Liver (tissue), 9 donors: Measurements from ENCODE around the gene PARD3B. TPM values are rescaled to one million over a fixed set of nuclear protein-coding genes. Genes with fewer than 3 reads are reported as not detected.

Source experiments
- DNase-seq: peaks from one replicate; pipeline ENCODE4 v3.0.0-alpha.2; 2017; ENCODE audit warnings: low spot score
- H3K27ac ChIP-seq, 2 donors: one replicate each; pipeline ENCODE4 v1.7.0; 2013; ENCODE audit warnings: inconsistent platforms in 2 of 2, low read length in 2 of 2, control low read depth in 1 of 2, low read depth in 1 of 2, mild to moderate bottlenecking in 1 of 2
- H3K27me3 ChIP-seq, 4 donors: one replicate each; pipeline versions ENCODE4 v1.6.1 to v1.7.0; 2013; ENCODE audit warnings: low read length in 3 of 4, inconsistent platforms in 1 of 4, mild to moderate bottlenecking in 1 of 4, moderate library complexity in 1 of 4; ENCODE audit not compliant: control insufficient read depth in 4 of 4, insufficient read depth in 4 of 4
- H3K36me3 ChIP-seq, 4 donors: one replicate each; pipeline versions ENCODE4 v1.6.1 to v1.7.0; 2013; ENCODE audit warnings: low read length in 3 of 4, mild to moderate bottlenecking in 3 of 4, low read depth in 1 of 4, moderate library complexity in 1 of 4; ENCODE audit not compliant: control insufficient read depth in 4 of 4, insufficient read depth in 3 of 4
- H3K4me1 ChIP-seq, 4 donors: one replicate each; pipeline versions ENCODE4 v1.6.1 to v1.7.0; 2013; ENCODE audit warnings: low read length in 3 of 4, mild to moderate bottlenecking in 3 of 4, moderate library complexity in 1 of 4; ENCODE audit not compliant: control insufficient read depth in 4 of 4, insufficient read depth in 4 of 4
- H3K4me3 ChIP-seq, 3 donors: one replicate each; pipeline versions ENCODE4 v1.6.1 to v1.7.0; 2013; ENCODE audit warnings: low read length in 3 of 3, control low read depth in 1 of 3, low read depth in 1 of 3, mild to moderate bottlenecking in 1 of 3
- H3K9ac ChIP-seq, 2 donors: one replicate each; pipeline ENCODE4 v1.7.0; 2013; ENCODE audit warnings: low read length in 2 of 2, mild to moderate bottlenecking in 2 of 2, moderate library complexity in 2 of 2, control low read depth in 1 of 2, low read depth in 1 of 2
- H3K9me3 ChIP-seq, 4 donors: one replicate each; pipeline versions ENCODE4 v1.6.1 to v1.7.0; 2013; ENCODE audit warnings: low read length in 3 of 4; ENCODE audit not compliant: control insufficient read depth in 4 of 4
- ATF3 ChIP-seq: IDR thresholded peaks from 2 replicates; pipeline ENCODE4 v1.6.1; 2016; ENCODE audit warnings: antibody characterized with exemption
- FOXA2 ChIP-seq: IDR thresholded peaks from 2 replicates; pipeline ENCODE4 v1.6.1; 2016; ENCODE audit warnings: antibody characterized with exemption
- GABPA ChIP-seq, 2 donors: IDR thresholded peaks in 1 of 2; conservative IDR thresholded peaks in 1 of 2; 2 replicates each; pipeline ENCODE4 v1.6.1; 2016; ENCODE audit warnings: antibody characterized with exemption in 2 of 2, mild to moderate bottlenecking in 1 of 2, moderate library complexity in 1 of 2
- HNF4A ChIP-seq, 2 donors: conservative IDR thresholded peaks; 2 replicates each; pipeline ENCODE4 v1.6.1; 2016; ENCODE audit warnings: antibody characterized with exemption in 2 of 2, mild to moderate bottlenecking in 2 of 2
- HNF4G ChIP-seq: IDR thresholded peaks from 2 replicates; pipeline ENCODE4 v1.6.1; 2016; ENCODE audit warnings: antibody characterized with exemption
- JUND ChIP-seq, 2 donors: IDR thresholded peaks; 2 replicates each; pipeline ENCODE4 v1.6.1; 2016; ENCODE audit warnings: antibody characterized with exemption in 2 of 2
- MAX ChIP-seq: IDR thresholded peaks from 2 replicates; pipeline ENCODE4 v1.6.1; 2016; ENCODE audit warnings: antibody characterized with exemption
- NR2F2 ChIP-seq: IDR thresholded peaks from 2 replicates; pipeline ENCODE4 v1.6.1; 2016; ENCODE audit warnings: antibody characterized with exemption
- RAD21 ChIP-seq, 2 donors: IDR thresholded peaks; 2 replicates each; pipeline ENCODE4 v1.6.1; 2016; ENCODE audit warnings: antibody characterized with exemption in 2 of 2, mild to moderate bottlenecking in 2 of 2
- REST ChIP-seq: IDR thresholded peaks from 2 replicates; pipeline ENCODE4 v1.6.1; 2016; ENCODE audit warnings: antibody characterized with exemption, mild to moderate bottlenecking
- SP1 ChIP-seq: IDR thresholded peaks from 2 replicates; pipeline ENCODE4 v1.6.1; 2018; ENCODE audit warnings: antibody characterized with exemption, mild to moderate bottlenecking
- YY1 ChIP-seq: IDR thresholded peaks from 2 replicates; pipeline ENCODE4 v1.6.1; 2016; ENCODE audit warnings: antibody characterized with exemption, mild to moderate bottlenecking
- ZBTB33 ChIP-seq: IDR thresholded peaks from 2 replicates; pipeline ENCODE4 v1.6.1; 2016; ENCODE audit warnings: antibody characterized with exemption
- WGBS: extraction: QIAGEN DNeasy Blood & Tissue Kit; methylation state at CpG from one replicate; pipeline ENCODE4 v1.1.7; 2013; 5-methylcytosine and 5-hydroxymethylcytosine counted together
- polyA plus RNA-seq, 2 donors: library from polyadenylated mRNA; stranded (reverse) in 1 of 2; unstranded in 1 of 2; fragments of 200-250 nt in 1 of 2; fragments of >200 nt in 1 of 2; fragmentation: Nextera tagmentation in 1 of 2; extraction: Ambion mirVana in 1 of 2; gene quantifications; one replicate each; pipeline versions ENCODE4 v1.2.1 to v1.2.3, GENCODE V29; 2013 to 2015
- total RNA-seq, 2 donors: library from RNA; depleted of rRNA; stranded (reverse); fragments of >200 nt; gene quantifications; one replicate each; pipeline ENCODE4 v1.2.3, GENCODE V29; 2014
- donor health status: healthy.
- donor health status: healthy.
- donor health status: healthy.
- donor health status: healthy.
- donor health status: healthy.

The PARD3B gene
- total and polyA plus RNA-seq, 4 donors = 1.1 to 10.3 (median 3.7) TPM

GRCh38 chr2:204550751-204551511 is 5.7 kb downstream of the PARD3B start:
- no peak for TF ChIP-seq HNF4G
- TF ChIP-seq ZBTB33 = no peak
- no peak for TF ChIP-seq GABPA (IDR thresholded peaks at IDR 0.05 in 1 of 2, conservative IDR thresholded peaks at IDR 0.05 in 1 of 2)
- TF ChIP-seq NR2F2 = no peak
- no peak for TF ChIP-seq JUND (IDR thresholded peaks at IDR 0.05)
- TF ChIP-seq SP1 = no peak
- TF ChIP-seq ATF3 = no peak
- no peak for TF ChIP-seq REST
- no peak for TF ChIP-seq HNF4A (conservative IDR thresholded peaks at IDR 0.05)
- TF ChIP-seq FOXA2 = no peak
- no peak for TF ChIP-seq RAD21 (IDR thresholded peaks at IDR 0.05)
- TF ChIP-seq MAX = no peak
- no peak for TF ChIP-seq YY1
- H3K4me3 ChIP-seq = no peak overlapping the region
- no peaks in the 10 kb centered on the region for H3K9me3 ChIP-seq
- no peak overlapping the region for H3K9ac ChIP-seq
- no peak overlapping the region for H3K27ac ChIP-seq
- no peaks in the 10 kb centered on the region for H3K36me3 ChIP-seq
- no peak for DNase-seq
- WGBS = 89% methylated on average over 3 of the region's 3 CpGs
- no peaks in the 10 kb centered on the region for H3K27me3 ChIP-seq
- H3K4me1 ChIP-seq = peaks cover 3 to 13% (median 8%) of the 10 kb centered on the region in 4 donors

GRCh38 chr2:204551512-204551863 is 6.2 kb downstream of the PARD3B start:
- no peak for DNase-seq
- TF ChIP-seq YY1 = no peak
- Histone ChIP-seq H3K9me3 (no peaks in the 10 kb centered on the region), H3K36me3 (no peaks in the 10 kb centered on the region), H3K9ac (no peak overlapping the region), H3K4me3 (no peak overlapping the region), H3K4me1 (peaks cover 0 to 7% (median 2%) of the 10 kb centered on the region in 4 donors), H3K27ac (no peak overlapping the region), H3K27me3 (no peaks in the 10 kb centered on the region)
- WGBS = 82% methylated on average over 3 of the region's 3 CpGs
